ENCODE measurements around the gene POLR3C. TPM values are rescaled to one million over a fixed set of nuclear protein-coding genes. Genes with fewer than 3 reads are reported as not detected.

POLR3C gene
- total and polyA plus RNA-seq, 10 of the 15 experiments (the other 5 are each of a cell fraction or from before 2014, with no cell fraction given), result 13.0 to 44.8 (median 34.8) TPM

GRCh38 chr1:145858238-145858900, 34.4 kb downstream of the POLR3C start:
- TF ChIP-seq ASH2L (IDR thresholded peaks at IDR 0.05; ENCODE audit: borderline replicate concordance, low read depth) (0 out of 2 replicates have a peak, but pooled peaks have one; percentile 15), ZNF592 (IDR thresholded peaks at IDR 0.05) (no peak)
- TF ChIP-seq, protein P1, sequence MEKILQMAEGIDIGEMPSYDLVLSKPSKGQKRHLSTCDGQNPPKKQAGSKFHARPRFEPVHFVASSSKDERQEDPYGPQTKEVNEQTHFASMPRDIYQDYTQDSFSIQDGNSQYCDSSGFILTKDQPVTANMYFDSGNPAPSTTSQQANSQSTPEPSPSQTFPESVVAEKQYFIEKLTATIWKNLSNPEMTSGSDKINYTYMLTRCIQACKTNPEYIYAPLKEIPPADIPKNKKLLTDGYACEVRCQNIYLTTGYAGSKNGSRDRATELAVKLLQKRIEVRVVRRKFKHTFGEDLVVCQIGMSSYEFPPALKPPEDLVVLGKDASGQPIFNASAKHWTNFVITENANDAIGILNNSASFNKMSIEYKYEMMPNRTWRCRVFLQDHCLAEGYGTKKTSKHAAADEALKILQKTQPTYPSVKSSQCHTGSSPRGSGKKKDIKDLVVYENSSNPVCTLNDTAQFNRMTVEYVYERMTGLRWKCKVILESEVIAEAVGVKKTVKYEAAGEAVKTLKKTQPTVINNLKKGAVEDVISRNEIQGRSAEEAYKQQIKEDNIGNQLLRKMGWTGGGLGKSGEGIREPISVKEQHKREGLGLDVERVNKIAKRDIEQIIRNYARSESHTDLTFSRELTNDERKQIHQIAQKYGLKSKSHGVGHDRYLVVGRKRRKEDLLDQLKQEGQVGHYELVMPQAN (conservative IDR thresholded peaks at IDR 0.05), result peak; percentile 35; the same call in 1 of the 2 replicates
- POLR2A ChIA-PET, result interaction anchor here (0.6 to 4.4 kb wide), 22 partner anchors 10 to 250 kb away, joined by 3 to 25 read pairs (median 6); partner anchors contain the start of genes ANKRD34A, ANKRD35, GPR89A and LIX1L
- RAD21 ChIA-PET (ENCODE audit: unreplicated experiment), result interaction anchor here (0.6 to 4.7 kb wide), 15 partner anchors 12 to 183 kb away, joined by 3 to 69 read pairs (median 4); partner anchors contain the start of genes ANKRD34A, HJV, ITGA10 and LIX1L
- Histone ChIP-seq H3K27me3 (replicated peaks in 1 of 2; ENCODE audit: control insufficient read depth in 2 of 2, insufficient read depth in 2 of 2, low read length in 1 of 2) (no peaks in the 10 kb centered on the region), H3K36me3 (ENCODE audit: control insufficient read depth in 2 of 2, insufficient read depth in 2 of 2, low read length in 1 of 2) (peaks cover 4 to 5% of the 10 kb centered on the region in 2 experiments; a peak in 3 of 4 replicates), H3K9ac (ENCODE audit: control insufficient read depth, insufficient read depth, low read length) (peak overlapping the region; percentile 68; the same call in 1 of the 2 replicates), H4K20me1 (ENCODE audit: control insufficient read depth, insufficient read depth) (no peaks in the 10 kb centered on the region), H3K79me2 (ENCODE audit: control insufficient read depth, insufficient read depth, low read length) (no peaks in the 10 kb centered on the region), H3K4me2 (ENCODE audit: control insufficient read depth, insufficient read depth) (peak overlapping the region; percentile 51; the same call in 1 of the 2 replicates), H3K27ac (ENCODE audit: control insufficient read depth, insufficient read depth) (peak overlapping the region; percentile 58), H3K4me1 (ENCODE audit: control insufficient read depth, insufficient read depth, low read length) (no peaks in the 10 kb centered on the region), H3K9me3 (replicated peaks; ENCODE audit: control insufficient read depth, insufficient read depth, low read length) (no peaks in the 10 kb centered on the region), H3K4me3 (peak overlapping the region; percentile 82), H2AFZ (ENCODE audit: control insufficient read depth, low read depth, low read length) (peak overlapping the region; percentile 81)
- in situ Hi-C loops (cut with MboI) (loop anchor here (5.0 kb wide), 1 partner anchor 59 kb away; the partner anchor contains the start of gene PEX11B), intact Hi-C loops (cut with micrococcal nuclease; ENCODE audit: unreplicated experiment) (no loop called here)
- FAIRE-seq, result no peak
- SMC1A ChIA-PET (ENCODE audit: uncharacterized antibody, unreplicated experiment), result interaction anchor here (0.6 to 4.7 kb wide), 13 partner anchors 12 to 135 kb away, joined by 3 to 54 read pairs (median 5); partner anchors contain the start of genes ANKRD34A, NUDT17, POLR3C and POLR3GL
- no peak for DNase-seq (ENCODE audit: low read depth, low spot score)
- CTCF ChIA-PET, result interaction anchor here (1.1 to 8.0 kb wide), 16 partner anchors 12 to 175 kb away, joined by 3 to 172 read pairs (median 6); partner anchors contain the start of genes ANKRD34A, ITGA10, NUDT17 and POLR3C
- BruUV-seq (replicated peaks), result no TSS peak
- ATAC-seq, result peak; percentile 54
- WGBS (ENCODE audit: insufficient coverage, insufficient replicate concordance, low lambda C conversion rate, missing lambda C conversion rate), result 4% methylated on average over 15 of the region's 35 CpGs

Measured in GM12878 (cell line).